Embryonic facial prominence (tissue), 1 donor: ENCODE measurements around the gene ACER3.

Experiments
- DNase-seq: peaks from one replicate; pipeline ENCODE4 v3.0.0-alpha.2; 2016; ENCODE audit errors: extremely low spot score

ACER3 gene

GRCh38 chr11:77074205-77074604 lies 213.5 kb downstream of the ACER3 start:
- no peak for DNase-seq

- no peak for DNase-seq
Measured at GRCh38 chr11:77074626-77075221, 214.0 kb downstream of the ACER3 start.

- DNase-seq = no peak
Measured at GRCh38 chr11:77075425-77075905, 214.7 kb downstream of the ACER3 start.
